Measurements from ENCODE around the gene PTPN21.

DNA sequence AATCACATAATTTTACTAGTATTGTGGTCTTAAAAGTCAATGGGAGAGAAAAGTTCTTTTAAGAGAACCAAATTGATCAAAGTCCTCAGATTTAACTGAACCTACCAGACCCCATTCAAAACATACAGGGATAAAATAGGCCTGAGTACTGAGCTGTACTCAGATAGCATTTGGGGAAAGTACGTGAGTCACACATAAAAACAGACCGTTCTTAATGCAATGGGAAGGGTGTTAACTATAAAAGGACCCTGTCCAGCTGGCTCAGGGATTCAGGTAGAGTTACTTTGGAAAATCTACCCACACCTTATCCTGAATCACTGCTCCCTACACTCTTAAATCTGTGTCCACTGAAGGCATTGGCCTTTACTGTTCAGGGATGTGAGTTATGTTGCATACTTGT lies 78.0 kb downstream of the PTPN21 start:
- TF ChIP-seq CTCF (IDR thresholded peaks at IDR 0.05; ENCODE audit: insufficient read depth, low read depth, low read length): no peak
- TF ChIP-seq EZH2 (IDR thresholded peaks at IDR 0.05; ENCODE audit: insufficient read depth, low read length): no peak
